HG02623 (cell line): ENCODE results near the gene METTL26.
A peak's percentile ranks its signal among the peaks of the same experiment; 100 is the strongest.

ENCODE experiments used
- ATAC-seq: cut with Tn5 transposase; IDR thresholded peaks from one replicate; pipeline ENCODE4 v1.9.1; 2021; ENCODE audit warnings: moderate library complexity; ENCODE audit not compliant: unreplicated experiment

Gene METTL26

DNA sequence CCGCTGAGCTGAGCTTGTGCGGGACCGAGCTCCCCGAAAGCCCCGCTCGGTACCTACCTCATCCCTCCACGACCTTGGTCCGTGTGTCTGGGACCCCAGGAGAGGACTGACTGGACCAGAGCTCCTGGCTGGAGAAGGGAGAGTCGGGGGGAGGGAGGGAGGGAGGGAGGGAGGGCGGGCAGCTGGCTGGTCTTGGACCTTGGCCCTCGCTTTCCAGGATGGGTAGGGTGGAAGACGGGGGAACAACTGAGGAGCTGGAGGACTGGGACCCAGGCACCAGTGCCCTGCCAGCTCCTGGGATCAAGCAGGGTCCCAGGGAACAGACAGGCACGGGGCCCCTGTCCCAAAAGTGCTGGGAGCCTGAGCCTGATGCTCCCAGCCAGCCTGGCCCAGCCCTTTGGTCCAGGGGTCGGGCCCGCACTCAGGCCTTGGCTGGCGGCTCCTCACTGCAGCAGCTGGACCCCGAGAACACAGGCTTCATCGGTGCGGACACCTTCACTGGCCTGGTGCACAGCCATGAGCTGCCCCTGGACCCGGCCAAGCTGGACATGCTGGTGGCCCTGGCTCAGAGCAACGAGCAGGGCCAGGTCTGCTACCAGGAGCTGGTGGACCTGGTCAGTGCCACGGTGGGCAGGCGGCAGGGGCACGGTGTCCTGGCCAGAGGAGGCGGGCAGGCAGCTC is 39.9 kb upstream of the METTL26 start:
- ATAC-seq = no peak

- no peak for ATAC-seq
These were observed 39.1 kb upstream of the METTL26 start, which contains the start of gene RHBDL1 for GRCh38 chr16:674968-675883. Gene RHBDL1 (plus strand): TSS chr16:675671. CDS start chr16:675791, 120 bp downstream.

DNA sequence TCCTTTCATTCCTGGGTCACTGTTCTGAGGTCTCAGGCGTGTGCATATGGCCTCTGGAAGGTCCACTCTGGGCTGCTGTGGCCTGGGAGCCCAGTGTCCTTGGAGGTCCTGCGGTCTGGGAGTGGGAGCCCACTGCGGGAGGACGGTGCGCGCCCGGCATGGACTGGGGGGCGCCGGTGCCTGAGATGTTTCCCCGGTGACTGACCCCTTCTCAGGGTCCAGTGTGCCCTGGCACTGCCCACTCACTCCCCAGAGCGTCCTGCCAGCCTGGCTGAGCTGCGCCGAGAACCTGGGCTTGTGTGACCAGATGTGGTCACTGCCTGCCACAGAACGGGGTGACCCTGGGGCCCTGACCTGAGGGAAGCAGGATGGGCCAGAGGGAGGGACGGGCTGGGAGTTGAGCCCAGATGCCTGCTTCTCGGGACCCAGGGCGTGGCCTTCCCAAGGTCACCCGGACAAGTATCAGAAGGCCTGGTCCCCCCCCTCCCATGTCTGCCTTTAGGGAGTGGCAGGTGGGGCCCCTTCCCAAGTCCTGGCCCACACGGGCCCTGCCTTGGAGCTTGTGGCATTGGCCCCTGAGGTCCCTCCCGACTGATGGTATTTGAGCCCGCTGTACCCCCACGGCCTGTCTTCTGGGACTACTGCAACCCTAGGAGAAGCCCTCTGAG is 38.2 kb upstream of the METTL26 start:
- ATAC-seq = no peak

DNA sequence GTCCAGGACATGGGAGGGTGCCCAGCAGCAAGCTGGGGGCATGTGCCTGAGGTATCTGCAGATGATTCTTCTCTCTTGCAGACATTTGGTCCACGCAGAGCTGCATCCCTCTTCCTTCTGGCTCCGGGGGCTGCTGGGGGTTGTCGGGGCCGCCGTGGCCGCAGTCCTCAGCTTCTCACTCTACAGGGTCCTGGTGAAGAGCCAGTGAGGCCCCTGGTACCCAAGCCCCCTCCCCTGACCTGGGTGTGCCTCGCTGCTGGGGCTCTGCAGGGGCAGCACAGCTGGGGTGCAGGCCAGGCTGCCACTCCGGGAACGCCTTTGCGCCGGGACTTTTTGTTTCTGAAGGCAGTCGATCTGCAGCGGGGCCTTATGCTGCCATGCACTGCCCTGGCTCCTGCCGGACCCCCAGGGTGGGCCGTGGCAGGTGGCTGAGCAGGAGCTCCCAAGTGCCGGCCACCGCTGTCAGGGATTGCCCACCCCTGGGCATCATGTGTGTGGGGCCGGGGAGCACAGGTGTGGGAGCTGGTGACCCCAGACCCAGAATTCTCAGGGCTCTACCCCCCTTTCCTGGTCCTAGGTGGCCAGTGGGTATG is 37.4 kb upstream of the METTL26 start:
- no peak for ATAC-seq

GRCh38 chr16:672851-673250 is 36.7 kb upstream of the METTL26 start:
- no peak for ATAC-seq

DNA sequence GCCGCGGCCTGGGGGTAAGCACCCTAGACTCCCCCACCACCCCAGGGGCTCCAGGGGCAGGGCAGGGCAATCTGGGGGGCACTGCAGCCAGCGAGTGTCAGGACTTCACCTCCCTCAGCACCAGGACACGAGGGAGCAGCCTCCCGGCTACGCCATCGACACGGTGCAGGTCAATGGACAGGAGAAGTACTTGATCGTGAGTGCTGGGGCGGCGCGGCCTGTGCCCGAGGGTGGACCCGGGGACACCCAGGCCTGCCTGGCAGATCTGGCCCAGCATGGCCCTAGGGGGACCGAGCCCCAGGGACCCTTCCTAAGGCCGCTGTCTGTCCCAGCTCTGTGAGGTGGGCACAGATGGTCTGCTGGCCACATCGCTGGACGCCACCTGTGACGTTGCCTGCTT is 36.3 kb upstream of the METTL26 start:
- ATAC-seq = no peak

GRCh38 chr16:671353-672131 is 35.4 kb upstream of the METTL26 start:
- no peak for ATAC-seq

DNA sequence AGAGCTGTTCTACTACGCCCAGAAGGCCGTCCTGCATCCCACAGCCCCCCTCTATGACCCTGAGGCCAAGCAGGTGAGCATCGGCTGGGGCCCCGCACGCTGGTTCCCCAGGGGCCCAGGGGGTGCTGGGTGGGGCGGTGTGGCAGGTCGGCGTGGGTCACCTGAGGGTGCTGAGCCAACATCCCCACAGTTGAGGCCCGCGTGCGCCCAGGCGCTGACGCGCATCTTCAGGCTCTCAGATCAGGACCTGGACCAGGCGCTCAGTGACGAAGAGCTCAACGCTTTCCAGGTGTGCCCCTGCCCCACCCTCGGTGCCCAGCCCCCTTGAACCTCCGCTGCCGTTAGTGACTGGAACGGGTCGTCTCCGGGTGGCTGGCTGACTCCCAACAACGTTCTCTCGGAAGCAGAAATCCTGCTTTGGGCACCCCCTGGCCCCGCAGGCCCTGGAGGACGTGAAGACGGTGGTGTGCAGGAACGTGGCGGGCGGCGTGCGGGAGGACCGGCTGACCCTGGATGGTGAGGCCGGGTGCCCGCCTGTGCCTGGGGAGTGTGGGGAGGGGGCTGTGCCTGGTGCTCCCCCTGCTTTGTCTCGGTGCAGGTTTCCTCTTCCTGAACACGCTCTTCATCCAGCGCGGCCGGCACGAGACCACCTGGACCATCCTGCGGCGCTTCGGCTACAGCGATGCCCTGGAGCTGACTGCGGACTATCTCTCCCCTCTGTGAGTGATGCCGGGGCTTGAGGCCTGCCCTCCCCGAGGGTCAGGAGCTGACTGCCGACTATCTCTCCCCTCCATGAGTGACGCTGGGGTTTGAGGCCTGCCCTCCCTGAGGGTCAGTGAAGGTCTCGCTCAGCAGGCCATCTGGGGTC is 34.6 kb upstream of the METTL26 start:
- no peak for ATAC-seq

- ATAC-seq = no peak
These were observed 33.6 kb upstream of the METTL26 start for GRCh38 chr16:669666-670065.

GRCh38 chr16:668519-669171 is 32.5 kb upstream of the METTL26 start:
- ATAC-seq = peak; percentile 10

GRCh38 chr16:667780-668518 is 31.8 kb upstream of the METTL26 start, which contains the start of gene RHOT2:
Gene RHOT2 (plus strand): TSS chr16:668132. CDS start chr16:668200, 68 bp downstream.
- ATAC-seq = peak; percentile 75

DNA sequence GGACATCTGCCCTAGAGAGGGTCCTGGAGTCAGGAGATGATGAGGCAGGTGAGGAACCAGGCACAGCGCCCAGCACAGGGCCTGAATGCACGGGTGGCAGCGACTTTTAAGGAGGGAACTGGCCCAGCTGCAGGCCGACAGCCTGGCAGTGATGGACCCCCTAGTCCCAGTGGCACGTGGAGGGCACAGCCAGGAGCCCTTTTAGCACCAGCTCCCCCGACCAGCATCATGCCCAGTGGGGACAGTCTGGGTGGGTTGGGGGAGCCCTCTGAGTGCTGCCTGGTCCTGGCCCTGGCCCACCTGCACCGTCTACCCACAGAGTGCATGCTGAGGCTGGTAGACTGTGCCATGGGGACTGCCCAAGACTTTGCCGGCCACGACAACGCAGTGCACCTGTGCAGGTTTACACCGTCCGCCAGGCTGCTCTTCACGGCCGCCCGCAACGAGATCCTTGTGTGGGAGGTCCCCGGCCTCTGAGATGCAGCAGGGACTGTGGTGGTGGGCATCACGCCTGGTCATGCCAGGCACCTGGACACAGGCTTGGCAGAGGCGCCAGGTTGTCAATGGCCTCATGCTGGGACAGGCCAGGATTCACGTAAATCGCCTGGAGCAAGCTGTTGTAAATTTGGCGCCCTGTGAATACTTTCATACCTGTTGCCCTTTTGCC is 31.1 kb upstream of the METTL26 start:
- no peak for ATAC-seq

DNA sequence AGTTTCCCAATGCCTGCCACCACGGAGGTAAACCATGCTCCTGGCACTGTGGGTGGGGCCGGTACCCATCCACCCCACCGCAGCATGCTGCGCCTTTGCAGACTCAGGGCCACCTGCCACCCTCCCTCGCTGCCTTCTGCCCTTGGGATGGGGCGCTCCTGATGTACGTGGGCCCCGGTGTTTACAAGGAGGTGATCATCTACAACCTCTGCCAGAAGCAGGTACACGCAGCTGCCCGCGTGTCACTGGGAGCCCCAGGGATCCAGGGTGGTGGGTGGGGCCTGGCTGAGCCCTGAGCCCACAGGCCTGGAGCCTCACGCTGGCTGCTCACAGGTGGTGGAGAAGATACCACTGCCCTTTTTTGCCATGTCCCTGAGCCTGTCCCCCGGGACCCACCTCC is 30.5 kb upstream of the METTL26 start:
- no peak for ATAC-seq

DNA sequence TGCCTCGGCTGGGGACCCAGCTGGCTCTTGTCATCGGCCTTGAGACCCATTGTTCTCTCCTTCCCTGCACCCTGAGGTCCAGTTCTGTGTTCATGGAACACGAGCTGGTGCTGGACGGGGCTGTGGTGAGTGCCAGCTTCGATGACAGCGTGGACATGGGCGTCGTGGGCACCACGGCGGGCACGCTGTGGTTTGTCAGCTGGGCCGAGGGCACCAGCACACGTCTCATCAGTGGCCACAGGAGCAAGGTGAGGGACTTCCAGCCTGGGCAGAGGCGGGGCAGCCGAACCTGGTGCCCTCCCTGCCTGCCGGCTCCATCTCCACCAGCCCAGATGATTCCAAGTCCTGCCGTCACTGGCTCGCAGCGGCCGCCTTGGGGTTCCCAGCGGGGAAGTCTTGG is 26.5 kb upstream of the METTL26 start:
- no peak for ATAC-seq

- ATAC-seq = no peak
These were observed 26.0 kb upstream of the METTL26 start for GRCh38 chr16:662095-662494.

GRCh38 chr16:661184-661821 is 25.2 kb upstream of the METTL26 start:
- ATAC-seq = no peak
